ENCODE data around the gene CELF2. TPM values are rescaled to one million over a fixed set of nuclear protein-coding genes. Genes with fewer than 3 reads are reported as not detected.
A peak's percentile ranks its signal among the peaks of the same experiment; 100 is the strongest.

The CELF2 gene
- total RNA-seq, 4 donors from 2014 or later: 106 to 127 (median 120) TPM

DNA sequence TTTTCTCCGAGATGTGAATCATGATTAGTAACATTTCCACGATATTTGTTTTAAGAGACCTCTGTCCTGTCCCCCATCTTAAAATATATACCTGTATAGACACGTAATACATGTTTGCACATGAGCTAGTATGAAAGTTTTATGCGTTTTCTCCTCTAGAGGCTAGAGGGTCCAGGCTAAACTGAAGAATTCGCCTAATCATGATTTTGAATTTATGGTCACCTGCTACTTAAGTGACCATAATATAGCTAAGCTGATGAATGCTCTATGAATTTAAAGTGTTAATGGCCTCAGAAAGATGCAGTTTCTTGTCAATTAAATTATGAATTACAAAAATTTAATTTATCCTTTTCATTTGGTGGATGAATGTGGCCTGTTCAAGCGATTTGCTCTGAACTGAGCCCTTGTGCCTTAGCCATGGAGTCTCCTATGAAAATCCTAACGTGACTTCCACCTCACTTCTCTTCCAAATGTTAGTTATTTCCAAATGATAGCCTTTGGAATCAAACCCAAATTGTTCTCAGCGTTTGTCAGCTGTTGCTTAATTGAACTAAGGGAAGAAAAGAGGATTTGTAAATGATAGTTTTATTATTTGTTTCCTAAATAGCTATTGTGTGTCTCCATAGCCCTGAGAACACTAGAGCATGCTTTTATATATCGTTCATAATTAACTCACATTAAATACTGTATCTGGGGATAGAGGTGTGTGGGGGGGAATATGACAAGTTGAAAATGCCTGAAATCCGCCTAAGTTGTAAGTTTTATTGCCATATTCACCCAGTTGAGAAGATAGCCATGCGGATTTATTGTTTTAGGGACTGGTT is 2.3 kb downstream of the CELF2 start:
- 49 to 54% methylated on average over 11 of the region's 11 CpGs for WGBS, 2 donors

GRCh38 chr10:11020548-11020942 is 2.9 kb downstream of the CELF2 start:
- WGBS, 2 donors: 55 to 63% methylated on average over 6 of the region's 6 CpGs
- TF ChIP-seq EP300 (IDR thresholded peaks at IDR 0.05): no peak
- no peak for TF ChIP-seq POLR2A (IDR thresholded peaks at IDR 0.05)
- no peak for TF ChIP-seq CTCF (IDR thresholded peaks at IDR 0.05)
- DNase-seq (ENCODE audit: low spot score in 2 of 2): no peak
- Histone ChIP-seq H3K9me3 (no peaks in the 10 kb centered on the region), H3K4me1 (peaks cover 0 to 73% (median 4%) of the 10 kb centered on the region in 4 donors), H3K4me3 (peak overlapping the region in 3 of 4 donors; percentile 64 to 88 (median 77)), H3K27me3 (no peaks in the 10 kb centered on the region), H3K27ac (peak overlapping the region; percentile 43 to 98 (median 94)), H3K36me3 (no peaks in the 10 kb centered on the region)

More for the DNA sequence above, 2.3 kb downstream of the CELF2 start:
- H3K36me3 ChIP-seq: no peaks in the 10 kb centered on the region
- H3K27ac ChIP-seq: peak overlapping the region; percentile 43 to 98 (median 94)
- TF ChIP-seq CTCF (IDR thresholded peaks at IDR 0.05) (no peak), POLR2A (IDR thresholded peaks at IDR 0.05) (no peak), EP300 (IDR thresholded peaks at IDR 0.05) (no peak)
- H3K9me3 ChIP-seq: no peaks in the 10 kb centered on the region
- peaks cover 0 to 70% (median 2%) of the 10 kb centered on the region in 4 donors for H3K4me1 ChIP-seq
- H3K27me3 ChIP-seq: no peaks in the 10 kb centered on the region
- peak overlapping the region; percentile 63 to 88 (median 70) for H3K4me3 ChIP-seq
- DNase-seq (ENCODE audit: low spot score in 2 of 2): no peak

- DNase-seq (ENCODE audit: low spot score in 2 of 2): no peak
- WGBS, 2 donors: 49 to 50% methylated on average over 2 of the region's 2 CpGs
- Histone ChIP-seq H3K36me3 (no peaks in the 10 kb centered on the region), H3K27ac (peak overlapping the region in 2 of 4 donors; percentile 74 to 98), H3K4me3 (no peak overlapping the region), H3K27me3 (no peaks in the 10 kb centered on the region), H3K9me3 (no peaks in the 10 kb centered on the region), H3K4me1 (peaks cover 0 to 73% (median 4%) of the 10 kb centered on the region in 4 donors)
- no peak for TF ChIP-seq POLR2A (IDR thresholded peaks at IDR 0.05)
- TF ChIP-seq CTCF (IDR thresholded peaks at IDR 0.05): no peak
These were observed 4.5 kb downstream of the CELF2 start for GRCh38 chr10:11022213-11022612.

DNA sequence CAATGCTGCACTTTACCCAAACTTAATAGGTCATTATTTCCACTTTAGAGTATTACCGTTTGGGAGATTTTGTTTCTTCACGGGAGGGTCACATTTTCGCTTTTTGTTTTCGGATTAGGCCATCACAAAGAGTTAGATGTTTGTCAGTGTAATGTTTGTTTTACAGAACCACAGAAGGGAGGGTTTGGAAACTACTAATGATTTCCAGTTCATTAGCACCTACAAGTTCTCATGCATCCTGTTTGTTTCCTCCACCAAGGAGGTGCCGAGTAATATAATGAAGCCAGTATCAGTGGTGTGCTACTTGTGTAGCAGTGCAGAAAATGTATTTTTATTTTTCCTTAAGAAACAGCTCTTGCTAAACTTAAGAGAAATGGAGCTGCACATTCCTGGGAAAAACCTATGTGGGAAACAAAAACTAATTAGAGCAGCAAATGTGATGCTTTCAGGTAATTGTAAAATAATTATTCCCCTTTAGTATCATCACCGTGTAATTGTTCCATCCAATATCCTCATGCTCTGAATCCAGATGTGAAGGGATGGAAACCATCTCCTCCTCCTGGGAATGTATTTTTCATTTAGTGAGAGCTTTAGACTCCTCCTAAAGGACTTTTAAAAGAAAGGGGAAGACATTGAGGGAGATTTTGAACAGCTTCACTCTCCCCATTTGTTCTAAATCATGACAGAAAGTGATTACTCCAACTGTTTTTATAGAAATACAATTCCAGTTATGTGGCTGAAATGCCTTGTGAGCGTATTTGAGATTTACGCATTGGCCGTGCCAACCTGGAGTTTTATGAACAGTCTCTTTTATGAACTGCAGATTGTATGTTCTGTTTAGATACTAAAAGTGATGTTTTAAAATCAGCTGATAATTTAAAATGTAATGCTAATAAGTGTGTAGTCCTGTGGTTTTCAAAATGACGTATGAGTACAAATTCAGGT is 5.6 kb downstream of the CELF2 start:
- peak overlapping the region in 1 of 4 donors; percentile 8 for H3K4me3 ChIP-seq
- peak overlapping the region in 2 of 4 donors; percentile 74 to 98 for H3K27ac ChIP-seq
- no peak for TF ChIP-seq POLR2A (IDR thresholded peaks at IDR 0.05)
- no peak for TF ChIP-seq CTCF (IDR thresholded peaks at IDR 0.05)
- TF ChIP-seq EP300 (IDR thresholded peaks at IDR 0.05): no peak
- WGBS, 2 donors: 43 to 50% methylated on average over 10 of the region's 10 CpGs
- peaks cover 0 to 72% (median 4%) of the 10 kb centered on the region in 4 donors for H3K4me1 ChIP-seq
- no peaks in the 10 kb centered on the region for H3K27me3 ChIP-seq
- DNase-seq (ENCODE audit: low spot score in 2 of 2): no peak
- H3K9me3 ChIP-seq: no peaks in the 10 kb centered on the region
- H3K36me3 ChIP-seq: no peaks in the 10 kb centered on the region
